SK-N-MC (cell line): Measurements from ENCODE around the gene BTN3A1.

ENCODE experiments used
- EZH2 ChIP-seq: fragments of 200-600 bp; sonication (generic); IDR thresholded peaks from one replicate; pipeline ENCODE4 v1.6.1; 2017; ENCODE audit warnings: antibody characterized with exemption
- POLR2AphosphoS5 ChIP-seq: IDR thresholded peaks from 2 replicates; pipeline ENCODE4 v1.6.1; 2012; ENCODE audit warnings: mild to moderate bottlenecking, low read depth, low read length, borderline replicate concordance

DNA sequence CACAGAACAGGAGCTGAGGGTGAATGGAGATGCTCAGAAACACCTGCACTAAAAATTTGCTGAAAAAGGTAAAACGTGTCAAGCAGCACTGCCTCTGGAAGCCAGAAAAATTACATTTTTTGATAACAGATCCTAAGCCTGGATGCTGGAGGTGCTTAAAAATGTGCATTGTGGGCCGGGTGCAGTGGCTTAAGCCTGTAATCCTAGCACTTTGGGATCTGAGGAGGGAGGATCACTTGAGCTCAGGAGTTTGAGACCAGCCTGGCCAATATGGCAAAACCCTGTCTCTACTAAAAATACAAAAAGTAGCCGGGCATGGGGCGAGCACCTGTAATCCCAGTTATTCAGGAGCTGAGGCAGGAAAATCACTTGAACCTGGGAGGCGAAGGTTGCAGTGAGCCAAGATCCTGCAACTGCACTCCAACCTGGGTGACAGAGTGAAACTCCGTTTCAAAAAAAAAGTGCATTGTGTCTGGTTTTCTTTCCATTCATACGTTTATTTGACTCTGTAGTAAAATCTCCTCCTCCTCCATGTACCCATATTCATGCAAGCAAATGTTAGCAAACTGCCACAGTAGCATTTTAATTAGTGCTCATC is 587 bp upstream of the BTN3A1 start:
- TF ChIP-seq POLR2AphosphoS5 (no peak), EZH2 (no peak)
